ENCODE results near the gene ARPC4.

DNA sequence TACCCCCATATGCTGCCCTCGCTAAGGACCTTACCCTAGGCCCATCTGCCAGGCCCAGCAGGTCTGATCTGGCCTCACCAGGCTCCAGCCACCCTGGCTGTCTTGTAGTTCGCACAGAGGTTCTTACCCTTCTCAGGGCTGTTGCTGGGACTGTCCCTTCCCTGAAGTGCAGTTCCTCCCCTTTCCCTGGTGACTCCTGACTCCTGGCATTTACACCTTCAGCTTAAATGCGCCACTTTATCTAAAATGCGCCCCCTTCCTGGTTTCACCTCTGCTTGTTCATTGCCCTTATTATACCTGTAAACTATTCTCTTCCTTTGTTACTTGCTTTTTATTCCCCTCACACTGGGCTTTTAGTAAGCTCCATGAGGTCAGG, 16.3 kb downstream of the ARPC4 start:
- TF ChIP-seq, protein P1, sequence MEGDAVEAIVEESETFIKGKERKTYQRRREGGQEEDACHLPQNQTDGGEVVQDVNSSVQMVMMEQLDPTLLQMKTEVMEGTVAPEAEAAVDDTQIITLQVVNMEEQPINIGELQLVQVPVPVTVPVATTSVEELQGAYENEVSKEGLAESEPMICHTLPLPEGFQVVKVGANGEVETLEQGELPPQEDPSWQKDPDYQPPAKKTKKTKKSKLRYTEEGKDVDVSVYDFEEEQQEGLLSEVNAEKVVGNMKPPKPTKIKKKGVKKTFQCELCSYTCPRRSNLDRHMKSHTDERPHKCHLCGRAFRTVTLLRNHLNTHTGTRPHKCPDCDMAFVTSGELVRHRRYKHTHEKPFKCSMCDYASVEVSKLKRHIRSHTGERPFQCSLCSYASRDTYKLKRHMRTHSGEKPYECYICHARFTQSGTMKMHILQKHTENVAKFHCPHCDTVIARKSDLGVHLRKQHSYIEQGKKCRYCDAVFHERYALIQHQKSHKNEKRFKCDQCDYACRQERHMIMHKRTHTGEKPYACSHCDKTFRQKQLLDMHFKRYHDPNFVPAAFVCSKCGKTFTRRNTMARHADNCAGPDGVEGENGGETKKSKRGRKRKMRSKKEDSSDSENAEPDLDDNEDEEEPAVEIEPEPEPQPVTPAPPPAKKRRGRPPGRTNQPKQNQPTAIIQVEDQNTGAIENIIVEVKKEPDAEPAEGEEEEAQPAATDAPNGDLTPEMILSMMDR (IDR thresholded peaks at IDR 0.05): no peak
- TF ChIP-seq POLR2A (IDR thresholded peaks at IDR 0.05): no peak
- TF ChIP-seq EP300 (IDR thresholded peaks at IDR 0.05): no peak
- TF ChIP-seq POLR2AphosphoS5 (IDR thresholded peaks at IDR 0.05): no peak
